Testis (tissue), 3 donors: Measurements from ENCODE around the gene PC. TPM values are rescaled to one million over a fixed set of nuclear protein-coding genes. Genes with fewer than 3 reads are reported as not detected.

ENCODE experiments used
- DNase-seq: peaks from one replicate; pipeline ENCODE4 v3.0.0-alpha.2; 2019
- H3K27ac ChIP-seq, 2 donors: fragments of 200-600 bp; sonication (generic); one replicate each; pipeline ENCODE4 v1.5.1; 2019
- H3K27me3 ChIP-seq: fragments of 200-600 bp; sonication (generic); one replicate; pipeline ENCODE4 v1.5.1; 2019
- H3K36me3 ChIP-seq: fragments of 200-600 bp; sonication (generic); one replicate; pipeline ENCODE4 v1.5.1; 2017; ENCODE audit warnings: low read depth; ENCODE audit errors: missing control alignments
- H3K4me1 ChIP-seq: fragments of 200-600 bp; sonication (generic); one replicate; pipeline ENCODE4 v1.5.1; 2019
- H3K4me3 ChIP-seq, 2 donors: fragments of 200-600 bp; sonication (generic); one replicate each; pipeline ENCODE4 v1.5.1; 2017 to 2019
- H3K9me3 ChIP-seq: fragments of 200-600 bp; sonication (generic); one replicate; pipeline ENCODE4 v1.5.1; 2017
- POLR2A ChIP-seq: fragments of 450-650 bp; IDR thresholded peaks from one replicate; pipeline ENCODE4 v1.6.1; 2017; ENCODE audit warnings: antibody characterized with exemption, mild to moderate bottlenecking, moderate library complexity
- WGBS, 2 donors: methylation state at CpG; one replicate each; pipeline ENCODE4 v1.1.5; 2018; 5-methylcytosine and 5-hydroxymethylcytosine counted together
- intact Hi-C: fragments of 100-400 bp; cut with DNase I; formaldehyde crosslinking; loops from one replicate; pipeline ENCODE4 v1.15.1; 2023; ENCODE audit warnings: low total_unique reads
- polyA plus RNA-seq: library from polyadenylated mRNA; stranded (reverse); fragments of 350-450 nt; fragmentation: Illumina TruSeq; extraction: RNeasy Lipid Tissue Mini Kit (QIAGEN cat#74804); gene quantifications from one replicate; pipeline ENCODE4 v1.2.3, GENCODE V29; 2014; ENCODE audit warnings: low read depth, low replicate concordance; ENCODE audit not compliant: insufficient read depth
- total RNA-seq, 2 donors: library from RNA; depleted of rRNA; stranded (reverse); fragments of >200 nt; gene quantifications; one replicate each; pipeline ENCODE4 v1.2.3, GENCODE V29; 2016
- TF ChIP-seq, protein P1 (sequence below), 3 experiments: fragments of 450-650 bp in 2 of 3; fragments of 200-600 bp in 1 of 3; sonication (generic) in 1 of 3; IDR thresholded peaks; one replicate each; pipeline ENCODE4 v1.5.1; 2016 to 2019; ENCODE audit warnings: antibody characterized with exemption in 3 of 3, mild to moderate bottlenecking in 2 of 3, moderate library complexity in 1 of 3

PC gene
- total and polyA plus RNA-seq, 3 donors from 2014 or later = 40.9 to 53.1 (median 46.0) TPM

DNA sequence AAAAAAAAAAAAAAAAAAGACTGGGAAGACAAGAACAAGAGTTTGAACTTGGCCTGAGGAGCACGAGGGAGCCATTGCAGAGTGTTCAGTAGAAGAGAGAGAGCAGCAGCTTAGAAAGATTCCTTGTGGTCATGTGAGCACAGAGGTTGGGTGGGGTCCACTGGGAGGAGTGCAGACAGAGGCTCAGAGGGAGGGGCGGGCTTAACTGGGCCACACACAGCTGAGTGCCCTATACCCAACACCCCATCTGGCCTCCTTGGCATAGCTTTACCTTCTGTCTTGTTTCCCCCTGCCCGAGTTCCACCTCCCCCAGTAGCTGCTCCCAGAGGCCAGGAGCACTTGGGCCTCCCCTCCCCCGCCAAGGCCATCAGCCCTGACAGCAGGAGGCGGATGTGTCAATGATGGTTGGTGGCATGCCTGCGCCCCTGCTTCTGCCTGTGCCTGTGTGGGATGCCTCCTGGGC, 29.0 kb upstream of the PC start:
- peaks cover 2% of the 10 kb centered on the region for H3K4me1 ChIP-seq
- intact Hi-C loops = no loop called here
- H3K4me3 ChIP-seq = no peak overlapping the region
- no peaks in the 10 kb centered on the region for H3K9me3 ChIP-seq
- no peaks in the 10 kb centered on the region for H3K27me3 ChIP-seq
- no peaks in the 10 kb centered on the region for H3K36me3 ChIP-seq
- H3K27ac ChIP-seq = no peak overlapping the region
- no peak for DNase-seq
- WGBS, 2 donors = 65 to 71% methylated on average over 5 to 6 of the region's 6 CpGs
- TF ChIP-seq POLR2A = no peak
- TF ChIP-seq, protein P1, sequence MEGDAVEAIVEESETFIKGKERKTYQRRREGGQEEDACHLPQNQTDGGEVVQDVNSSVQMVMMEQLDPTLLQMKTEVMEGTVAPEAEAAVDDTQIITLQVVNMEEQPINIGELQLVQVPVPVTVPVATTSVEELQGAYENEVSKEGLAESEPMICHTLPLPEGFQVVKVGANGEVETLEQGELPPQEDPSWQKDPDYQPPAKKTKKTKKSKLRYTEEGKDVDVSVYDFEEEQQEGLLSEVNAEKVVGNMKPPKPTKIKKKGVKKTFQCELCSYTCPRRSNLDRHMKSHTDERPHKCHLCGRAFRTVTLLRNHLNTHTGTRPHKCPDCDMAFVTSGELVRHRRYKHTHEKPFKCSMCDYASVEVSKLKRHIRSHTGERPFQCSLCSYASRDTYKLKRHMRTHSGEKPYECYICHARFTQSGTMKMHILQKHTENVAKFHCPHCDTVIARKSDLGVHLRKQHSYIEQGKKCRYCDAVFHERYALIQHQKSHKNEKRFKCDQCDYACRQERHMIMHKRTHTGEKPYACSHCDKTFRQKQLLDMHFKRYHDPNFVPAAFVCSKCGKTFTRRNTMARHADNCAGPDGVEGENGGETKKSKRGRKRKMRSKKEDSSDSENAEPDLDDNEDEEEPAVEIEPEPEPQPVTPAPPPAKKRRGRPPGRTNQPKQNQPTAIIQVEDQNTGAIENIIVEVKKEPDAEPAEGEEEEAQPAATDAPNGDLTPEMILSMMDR (IDR thresholded peaks at IDR 0.05) = no peak

DNA sequence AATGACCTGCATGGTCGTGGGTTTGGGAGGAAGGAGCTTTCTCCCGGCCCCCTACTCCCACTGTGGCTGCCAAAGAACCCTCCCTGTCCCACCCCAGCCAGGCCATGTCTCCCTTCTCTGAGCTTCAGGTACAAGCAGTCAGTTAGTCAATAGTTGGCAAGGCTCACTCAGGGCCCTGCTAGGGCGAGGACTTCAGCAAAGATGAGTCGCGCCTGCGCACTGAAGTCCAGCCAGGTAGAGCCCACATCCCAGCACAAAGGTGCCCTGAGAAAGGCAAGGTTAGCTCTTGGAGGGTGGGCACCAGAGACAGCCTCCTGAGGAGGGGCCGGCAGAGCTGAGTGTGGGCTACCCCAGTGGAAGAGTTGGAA, 28.0 kb upstream of the PC start:
- DNase-seq = no peak
- H3K4me3 ChIP-seq = no peak overlapping the region
- WGBS, 2 donors = 91 to 92% methylated on average over 7 of the region's 7 CpGs
- no peaks in the 10 kb centered on the region for H3K36me3 ChIP-seq
- no peaks in the 10 kb centered on the region for H3K27me3 ChIP-seq
- H3K27ac ChIP-seq = no peak overlapping the region
- TF ChIP-seq, protein P1 (IDR thresholded peaks at IDR 0.05) = no peak
- TF ChIP-seq POLR2A = no peak
- H3K4me1 ChIP-seq = peaks cover 5% of the 10 kb centered on the region
- intact Hi-C loops = no loop called here
- H3K9me3 ChIP-seq = no peaks in the 10 kb centered on the region

DNA sequence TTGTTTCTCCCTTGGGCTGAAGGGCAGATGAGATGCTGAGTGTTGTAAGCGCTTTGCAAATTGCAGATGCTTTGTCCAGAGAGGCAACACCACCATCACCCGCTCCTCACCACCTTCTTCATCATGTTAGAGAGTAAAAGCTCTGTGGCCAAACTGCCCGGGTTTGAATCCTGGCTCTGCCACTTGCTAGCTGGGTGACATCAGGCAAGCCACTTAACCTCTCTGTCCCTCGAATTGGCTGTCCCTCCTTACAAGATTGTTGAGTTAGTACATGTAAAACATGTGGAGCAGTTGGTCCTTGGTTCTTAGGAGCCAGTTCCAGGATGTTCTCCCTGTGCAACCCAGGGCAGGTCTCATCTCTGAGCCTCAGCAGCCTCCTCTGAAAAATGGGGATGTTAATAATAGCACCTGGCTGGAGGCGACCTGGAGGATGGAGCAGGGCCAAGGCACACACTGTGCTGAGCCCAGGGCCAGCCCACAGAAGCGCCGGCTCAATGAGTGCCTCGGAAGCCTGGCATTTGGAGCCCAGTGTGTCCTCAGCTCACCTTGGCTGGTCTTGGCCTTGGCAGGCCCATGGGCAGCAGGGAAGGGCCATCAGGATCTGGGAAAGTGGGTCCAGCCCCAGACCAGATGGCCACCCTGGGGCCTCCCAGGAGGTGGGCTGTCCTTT, 27.5 kb upstream of the PC start:
- no peak for TF ChIP-seq POLR2A
- TF ChIP-seq, protein P1 (IDR thresholded peaks at IDR 0.05) = no peak
- intact Hi-C loops = no loop called here

DNA sequence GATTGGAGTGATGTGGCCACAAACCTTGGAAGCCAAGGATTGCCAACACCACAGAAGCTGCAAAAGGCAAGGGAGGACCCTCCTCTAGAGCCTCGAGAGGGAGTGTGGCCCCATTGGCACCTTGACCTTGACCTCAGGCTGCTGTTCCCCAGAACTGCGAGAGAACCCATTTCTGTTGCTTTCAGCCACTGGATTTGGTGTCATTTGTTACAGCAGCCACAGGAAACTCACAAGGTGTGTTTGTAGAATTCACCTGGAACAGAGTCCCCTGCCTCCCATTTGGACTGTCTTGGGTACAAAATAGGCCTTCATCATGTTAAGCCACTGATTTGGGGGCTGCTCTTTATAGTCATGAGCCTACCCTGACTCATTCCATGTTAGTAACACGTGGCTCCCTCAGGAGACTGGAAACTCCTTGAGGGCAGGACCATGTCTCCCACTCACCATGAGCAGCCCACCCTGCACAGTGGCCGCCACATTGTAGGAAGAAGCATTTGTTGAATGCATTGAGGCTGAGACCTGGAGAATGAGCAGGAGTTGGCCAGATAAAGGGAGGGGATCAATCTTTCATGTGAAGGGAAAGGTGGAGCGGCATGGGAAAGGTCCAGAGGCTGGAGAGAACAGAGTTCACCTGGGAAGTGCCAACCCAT, 25.2 kb upstream of the PC start:
- intact Hi-C loops = no loop called here

More for the DNA sequence above, 27.5 kb upstream of the PC start:
- Histone ChIP-seq H3K27ac (no peak overlapping the region), H3K4me3 (no peak overlapping the region), H3K27me3 (no peaks in the 10 kb centered on the region), H3K9me3 (no peaks in the 10 kb centered on the region), H3K4me1 (peaks cover 5% of the 10 kb centered on the region), H3K36me3 (no peaks in the 10 kb centered on the region)
- no peak for DNase-seq
- WGBS, 2 donors = 50 to 85% methylated on average over 5 to 8 of the region's 8 CpGs

More for the DNA sequence above, 25.2 kb upstream of the PC start:
- TF ChIP-seq, protein P1 (IDR thresholded peaks at IDR 0.05) = no peak
- TF ChIP-seq POLR2A = no peak
- no peak overlapping the region for H3K4me3 ChIP-seq
- H3K27ac ChIP-seq = no peak overlapping the region
- WGBS, 2 donors = 77 to 82% methylated on average over 4 to 5 of the region's 5 CpGs
- H3K36me3 ChIP-seq = no peaks in the 10 kb centered on the region
- H3K27me3 ChIP-seq = no peaks in the 10 kb centered on the region
- H3K9me3 ChIP-seq = no peaks in the 10 kb centered on the region
- DNase-seq = no peak
- peaks cover 5% of the 10 kb centered on the region for H3K4me1 ChIP-seq
